Brain microvascular endothelial cell (primary cell): ENCODE measurements around the gene SLC26A1.

Experiments used
- DNase-seq: peaks from one replicate; pipeline ENCODE4 v3.0.0-alpha.2; 2020
- H3K27ac ChIP-seq: fragments of 250-450 bp; sonication (Bioruptor Pico); 2 replicates; pipeline ENCODE4 v1.5.1; 2020; ENCODE audit warnings: mild to moderate bottlenecking, moderate library complexity
- H3K27me3 ChIP-seq: fragments of 250-450 bp; sonication (Bioruptor Pico); replicated peaks from 2 replicates; pipeline ENCODE4 v1.5.1; 2020; ENCODE audit warnings: mild to moderate bottlenecking
- H3K36me3 ChIP-seq: fragments of 250-450 bp; sonication (Bioruptor Pico); replicated peaks from 2 replicates; pipeline ENCODE4 v1.5.1; 2020; ENCODE audit warnings: mild to moderate bottlenecking
- H3K4me3 ChIP-seq: 2 replicates; pipeline ENCODE4 v1.5.1; 2011; ENCODE audit warnings: low read depth, mild to moderate bottlenecking, control low read depth, low read length, moderate library complexity
- in situ Hi-C: cut with HindIII; loops from 2 replicates; pipeline ENCODE4 v1.10.0; 2017; ENCODE audit warnings: low sequenced_read_pairs, low pct_ligation_motif_present
- TF ChIP-seq, protein P1 (sequence below): IDR thresholded peaks from 2 replicates; pipeline ENCODE4 v1.5.1; 2011; ENCODE audit warnings: low read depth, mild to moderate bottlenecking, moderate library complexity, low read length, control low read depth, inconsistent platforms; ENCODE audit errors: missing control alignments

SLC26A1 gene, protein sequence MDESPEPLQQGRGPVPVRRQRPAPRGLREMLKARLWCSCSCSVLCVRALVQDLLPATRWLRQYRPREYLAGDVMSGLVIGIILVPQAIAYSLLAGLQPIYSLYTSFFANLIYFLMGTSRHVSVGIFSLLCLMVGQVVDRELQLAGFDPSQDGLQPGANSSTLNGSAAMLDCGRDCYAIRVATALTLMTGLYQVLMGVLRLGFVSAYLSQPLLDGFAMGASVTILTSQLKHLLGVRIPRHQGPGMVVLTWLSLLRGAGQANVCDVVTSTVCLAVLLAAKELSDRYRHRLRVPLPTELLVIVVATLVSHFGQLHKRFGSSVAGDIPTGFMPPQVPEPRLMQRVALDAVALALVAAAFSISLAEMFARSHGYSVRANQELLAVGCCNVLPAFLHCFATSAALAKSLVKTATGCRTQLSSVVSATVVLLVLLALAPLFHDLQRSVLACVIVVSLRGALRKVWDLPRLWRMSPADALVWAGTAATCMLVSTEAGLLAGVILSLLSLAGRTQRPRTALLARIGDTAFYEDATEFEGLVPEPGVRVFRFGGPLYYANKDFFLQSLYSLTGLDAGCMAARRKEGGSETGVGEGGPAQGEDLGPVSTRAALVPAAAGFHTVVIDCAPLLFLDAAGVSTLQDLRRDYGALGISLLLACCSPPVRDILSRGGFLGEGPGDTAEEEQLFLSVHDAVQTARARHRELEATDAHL

GRCh38 chr4:993111-994029 is at the start of gene SLC26A1:
TSS of gene SLC26A1 (minus strand) at chr4:993404. CDS start at chr4:991703, 1,701 bp downstream.
- peaks cover 4% of the 10 kb centered on the region for H3K36me3 ChIP-seq
- in situ Hi-C loops = no loop called here
- H3K4me3 ChIP-seq = no peak within 1 kb of the TSS
- H3K27ac ChIP-seq = no peak within 1 kb of the TSS
- peaks cover 27% of the 10 kb centered on the region for H3K27me3 ChIP-seq
- DNase-seq = no peak
- TF ChIP-seq, protein P1, sequence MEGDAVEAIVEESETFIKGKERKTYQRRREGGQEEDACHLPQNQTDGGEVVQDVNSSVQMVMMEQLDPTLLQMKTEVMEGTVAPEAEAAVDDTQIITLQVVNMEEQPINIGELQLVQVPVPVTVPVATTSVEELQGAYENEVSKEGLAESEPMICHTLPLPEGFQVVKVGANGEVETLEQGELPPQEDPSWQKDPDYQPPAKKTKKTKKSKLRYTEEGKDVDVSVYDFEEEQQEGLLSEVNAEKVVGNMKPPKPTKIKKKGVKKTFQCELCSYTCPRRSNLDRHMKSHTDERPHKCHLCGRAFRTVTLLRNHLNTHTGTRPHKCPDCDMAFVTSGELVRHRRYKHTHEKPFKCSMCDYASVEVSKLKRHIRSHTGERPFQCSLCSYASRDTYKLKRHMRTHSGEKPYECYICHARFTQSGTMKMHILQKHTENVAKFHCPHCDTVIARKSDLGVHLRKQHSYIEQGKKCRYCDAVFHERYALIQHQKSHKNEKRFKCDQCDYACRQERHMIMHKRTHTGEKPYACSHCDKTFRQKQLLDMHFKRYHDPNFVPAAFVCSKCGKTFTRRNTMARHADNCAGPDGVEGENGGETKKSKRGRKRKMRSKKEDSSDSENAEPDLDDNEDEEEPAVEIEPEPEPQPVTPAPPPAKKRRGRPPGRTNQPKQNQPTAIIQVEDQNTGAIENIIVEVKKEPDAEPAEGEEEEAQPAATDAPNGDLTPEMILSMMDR = no peak

- Histone ChIP-seq H3K27ac (no peak overlapping the region), H3K27me3 (no peaks in the 10 kb centered on the region), H3K36me3 (no peaks in the 10 kb centered on the region), H3K4me3 (no peak overlapping the region)
- TF ChIP-seq, protein P1 = no peak
- in situ Hi-C loops = no loop called here
- no peak for DNase-seq
Observed at GRCh38 chr4:1042352-1043055, 49.3 kb upstream of the SLC26A1 start.

GRCh38 chr4:1041936-1042330 is 48.7 kb upstream of the SLC26A1 start:
- TF ChIP-seq, protein P1 = no peak
- Histone ChIP-seq H3K27ac (peak overlapping the region; percentile 23), H3K27me3 (no peaks in the 10 kb centered on the region), H3K4me3 (no peak overlapping the region), H3K36me3 (no peaks in the 10 kb centered on the region)
- DNase-seq = no peak
- in situ Hi-C loops = no loop called here

DNA sequence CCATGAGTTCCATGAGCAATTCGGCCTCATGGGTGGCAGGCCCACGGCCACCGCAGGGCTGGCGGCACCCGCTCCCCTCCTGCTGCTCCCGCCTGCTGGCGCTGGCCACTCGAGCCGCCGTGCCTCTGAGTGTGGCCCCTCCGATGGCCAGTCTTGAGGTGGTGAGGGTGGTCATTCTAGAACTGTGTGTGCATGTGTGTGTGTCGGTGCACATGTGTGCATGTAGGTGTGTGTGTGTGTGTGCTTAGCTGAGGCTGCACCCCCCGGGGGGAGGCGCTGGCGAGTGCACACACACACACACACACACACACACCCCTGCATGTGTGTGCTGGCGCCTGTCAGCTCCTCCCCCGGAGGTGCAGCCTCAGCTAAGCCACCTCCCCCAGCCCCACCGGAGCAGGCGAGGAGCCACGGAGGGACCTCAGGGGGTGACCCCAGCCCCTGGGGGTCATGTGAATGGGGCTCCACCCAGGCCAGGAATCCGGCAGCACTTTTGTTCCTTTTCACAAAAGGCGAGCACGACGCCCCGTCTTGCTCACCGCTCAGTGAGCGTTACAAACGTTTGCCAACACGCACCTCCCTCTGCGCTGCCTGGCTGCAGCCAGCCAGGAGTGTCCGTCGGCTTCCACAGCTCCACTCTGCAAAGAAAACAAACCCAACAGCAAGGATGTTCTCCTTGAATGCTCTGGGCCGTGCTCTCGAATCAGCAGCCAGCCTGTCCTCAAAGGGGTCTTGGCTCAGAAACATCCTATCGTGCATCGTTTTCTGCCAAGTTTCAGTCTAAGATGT is 48.1 kb upstream of the SLC26A1 start:
- Histone ChIP-seq H3K4me3 (peak overlapping the region; percentile 9), H3K36me3 (no peaks in the 10 kb centered on the region), H3K27me3 (no peaks in the 10 kb centered on the region), H3K27ac (peak overlapping the region; percentile 23)
- in situ Hi-C loops = no loop called here
- DNase-seq = peak; percentile 24
- TF ChIP-seq, protein P1 = no peak
